GM12878 (cell line): ENCODE results near the gene RGS6.

Experiments
- EZH2 ChIP-seq: IDR thresholded peaks from 2 replicates; pipeline ENCODE4 v1.6.1; 2012; ENCODE audit warnings: low read depth, mild to moderate bottlenecking, control low read depth, inconsistent platforms, low read length, borderline replicate concordance; ENCODE audit not compliant: control insufficient read depth
- HDAC6 ChIP-seq: fragments of 200-600 bp; sonication (generic); IDR thresholded peaks from one replicate; pipeline ENCODE4 v1.8.0; 2017; ENCODE audit warnings: antibody characterized with exemption; ENCODE audit not compliant: unreplicated experiment
- NFYB ChIP-seq: IDR thresholded peaks from 2 replicates; pipeline ENCODE4 v1.6.1; 2011; ENCODE audit warnings: low read depth, mild to moderate bottlenecking, low read length, improper control_type of control experiment, moderate library complexity; ENCODE audit not compliant: insufficient read depth
- POLR2A ChIP-seq: IDR thresholded peaks from 2 replicates; pipeline ENCODE4 v1.6.1; 2011; ENCODE audit warnings: low read depth, mild to moderate bottlenecking, low read length
- POLR2AphosphoS2 ChIP-seq: IDR thresholded peaks from 2 replicates; pipeline ENCODE4 v1.6.1; 2011; ENCODE audit warnings: low read depth, mild to moderate bottlenecking, low read length, improper control_type of control experiment, moderate library complexity
- YY1 ChIP-seq: IDR thresholded peaks from 2 replicates; pipeline ENCODE4 v1.6.1; 2011; ENCODE audit warnings: low read depth, mild to moderate bottlenecking, low read length
- TF ChIP-seq, protein P1 (sequence below): fragments of 150-350 bp; IDR thresholded peaks from 2 replicates; pipeline ENCODE4 v1.6.1; 2014; ENCODE audit warnings: mild to moderate bottlenecking, low read depth, low read length
- TF ChIP-seq, protein P2 (sequence below): IDR thresholded peaks from 2 replicates; pipeline ENCODE4 v1.6.1; 2011; ENCODE audit warnings: borderline replicate concordance, low read depth, mild to moderate bottlenecking, moderate library complexity, mixed read lengths, low read length; ENCODE audit not compliant: insufficient read depth; ENCODE audit errors: extremely low read length
- TF ChIP-seq, protein P3 (sequence below): fragments of 450-650 bp; IDR thresholded peaks from 2 replicates; pipeline ENCODE4 v1.6.1; 2017; ENCODE audit warnings: antibody characterized with exemption, mild to moderate bottlenecking, moderate library complexity

DNA sequence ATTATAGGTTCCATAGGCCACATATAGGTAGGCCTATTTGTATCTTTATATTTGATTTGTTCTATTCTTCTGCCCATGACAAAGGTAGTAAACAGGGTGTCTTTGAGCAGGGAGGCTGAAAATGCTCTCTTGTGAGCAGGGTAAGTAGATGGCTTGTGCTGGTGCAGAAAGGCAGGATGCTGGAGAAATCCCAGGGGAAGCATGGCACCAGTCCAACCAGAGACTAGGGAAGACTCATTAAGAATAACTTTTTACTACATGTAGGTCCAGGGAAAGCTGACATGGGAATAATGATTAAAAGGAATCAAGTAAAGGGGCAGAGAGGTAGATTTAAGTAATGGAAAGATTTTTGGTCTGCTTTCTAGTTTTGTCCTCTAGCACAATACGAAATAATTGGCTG, 245.0 kb downstream of the RGS6 start:
- TF ChIP-seq, protein P1, sequence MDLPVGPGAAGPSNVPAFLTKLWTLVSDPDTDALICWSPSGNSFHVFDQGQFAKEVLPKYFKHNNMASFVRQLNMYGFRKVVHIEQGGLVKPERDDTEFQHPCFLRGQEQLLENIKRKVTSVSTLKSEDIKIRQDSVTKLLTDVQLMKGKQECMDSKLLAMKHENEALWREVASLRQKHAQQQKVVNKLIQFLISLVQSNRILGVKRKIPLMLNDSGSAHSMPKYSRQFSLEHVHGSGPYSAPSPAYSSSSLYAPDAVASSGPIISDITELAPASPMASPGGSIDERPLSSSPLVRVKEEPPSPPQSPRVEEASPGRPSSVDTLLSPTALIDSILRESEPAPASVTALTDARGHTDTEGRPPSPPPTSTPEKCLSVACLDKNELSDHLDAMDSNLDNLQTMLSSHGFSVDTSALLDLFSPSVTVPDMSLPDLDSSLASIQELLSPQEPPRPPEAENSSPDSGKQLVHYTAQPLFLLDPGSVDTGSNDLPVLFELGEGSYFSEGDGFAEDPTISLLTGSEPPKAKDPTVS, result no peak
- TF ChIP-seq HDAC6 (no peak), POLR2AphosphoS2 (no peak), YY1 (no peak), EZH2 (no peak), NFYB (no peak), POLR2A (no peak)
- TF ChIP-seq, protein P2, sequence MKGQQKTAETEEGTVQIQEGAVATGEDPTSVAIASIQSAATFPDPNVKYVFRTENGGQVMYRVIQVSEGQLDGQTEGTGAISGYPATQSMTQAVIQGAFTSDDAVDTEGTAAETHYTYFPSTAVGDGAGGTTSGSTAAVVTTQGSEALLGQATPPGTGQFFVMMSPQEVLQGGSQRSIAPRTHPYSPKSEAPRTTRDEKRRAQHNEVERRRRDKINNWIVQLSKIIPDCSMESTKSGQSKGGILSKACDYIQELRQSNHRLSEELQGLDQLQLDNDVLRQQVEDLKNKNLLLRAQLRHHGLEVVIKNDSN, result no peak
- TF ChIP-seq, protein P3, sequence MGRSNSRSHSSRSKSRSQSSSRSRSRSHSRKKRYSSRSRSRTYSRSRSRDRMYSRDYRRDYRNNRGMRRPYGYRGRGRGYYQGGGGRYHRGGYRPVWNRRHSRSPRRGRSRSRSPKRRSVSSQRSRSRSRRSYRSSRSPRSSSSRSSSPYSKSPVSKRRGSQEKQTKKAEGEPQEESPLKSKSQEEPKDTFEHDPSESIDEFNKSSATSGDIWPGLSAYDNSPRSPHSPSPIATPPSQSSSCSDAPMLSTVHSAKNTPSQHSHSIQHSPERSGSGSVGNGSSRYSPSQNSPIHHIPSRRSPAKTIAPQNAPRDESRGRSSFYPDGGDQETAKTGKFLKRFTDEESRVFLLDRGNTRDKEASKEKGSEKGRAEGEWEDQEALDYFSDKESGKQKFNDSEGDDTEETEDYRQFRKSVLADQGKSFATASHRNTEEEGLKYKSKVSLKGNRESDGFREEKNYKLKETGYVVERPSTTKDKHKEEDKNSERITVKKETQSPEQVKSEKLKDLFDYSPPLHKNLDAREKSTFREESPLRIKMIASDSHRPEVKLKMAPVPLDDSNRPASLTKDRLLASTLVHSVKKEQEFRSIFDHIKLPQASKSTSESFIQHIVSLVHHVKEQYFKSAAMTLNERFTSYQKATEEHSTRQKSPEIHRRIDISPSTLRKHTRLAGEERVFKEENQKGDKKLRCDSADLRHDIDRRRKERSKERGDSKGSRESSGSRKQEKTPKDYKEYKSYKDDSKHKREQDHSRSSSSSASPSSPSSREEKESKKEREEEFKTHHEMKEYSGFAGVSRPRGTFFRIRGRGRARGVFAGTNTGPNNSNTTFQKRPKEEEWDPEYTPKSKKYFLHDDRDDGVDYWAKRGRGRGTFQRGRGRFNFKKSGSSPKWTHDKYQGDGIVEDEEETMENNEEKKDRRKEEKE, result no peak
